Measurements from ENCODE around the gene FUBP3. TPM values are rescaled to one million over a fixed set of nuclear protein-coding genes. Genes with fewer than 3 reads are reported as not detected.

Gene FUBP3
- total RNA-seq, result 10 to 100 TPM; 25.4 to 47.6 TPM

GRCh38 chr9:130578865-130579737, at the start of gene FUBP3:
Gene FUBP3 (plus strand): TSS chr9:130579577. CDS start chr9:130579681, 104 bp downstream.
- peak within 1 kb of the TSS; percentile 91 for H3K27ac Mint-ChIP-seq
- no peaks in the 10 kb centered on the region for H3K27me3 Mint-ChIP-seq
- peak within 1 kb of the TSS; percentile 91 for H3K4me3 Mint-ChIP-seq
- H3K4me1 Mint-ChIP-seq, result peaks cover 20% of the 10 kb centered on the region
- no peaks in the 10 kb centered on the region for H3K9me3 Mint-ChIP-seq
- peaks cover 25% of the 10 kb centered on the region for H3K36me3 Mint-ChIP-seq (ENCODE audit: low read depth)
- ATAC-seq (replicated peaks), result peak; percentile 97

- Mint-ChIP-seq H3K27me3 (peaks cover 11% of the 10 kb centered on the region), H3K27ac (no peak overlapping the region), H3K4me3 (no peak overlapping the region), H3K36me3 (ENCODE audit: low read depth) (no peaks in the 10 kb centered on the region), H3K4me1 (peaks cover 2% of the 10 kb centered on the region), H3K9me3 (no peaks in the 10 kb centered on the region)
- no peak for ATAC-seq (replicated peaks)
Measured at GRCh38 chr9:130530938-130531337, 48.4 kb upstream of the FUBP3 start.

GRCh38 chr9:130531670-130532069, 47.7 kb upstream of the FUBP3 start:
- Mint-ChIP-seq H3K27me3 (peaks cover 15% of the 10 kb centered on the region), H3K9me3 (no peaks in the 10 kb centered on the region), H3K4me1 (peaks cover 4% of the 10 kb centered on the region), H3K27ac (no peak overlapping the region), H3K36me3 (ENCODE audit: low read depth) (no peaks in the 10 kb centered on the region), H3K4me3 (no peak overlapping the region)
- ATAC-seq (replicated peaks), result no peak

GRCh38 chr9:130532426-130533080, 46.8 kb upstream of the FUBP3 start:
- no peaks in the 10 kb centered on the region for H3K36me3 Mint-ChIP-seq (ENCODE audit: low read depth)
- peaks cover 19% of the 10 kb centered on the region for H3K27me3 Mint-ChIP-seq
- ATAC-seq (replicated peaks), result no peak
- H3K4me1 Mint-ChIP-seq, result peaks cover 5% of the 10 kb centered on the region
- H3K4me3 Mint-ChIP-seq, result no peak overlapping the region
- H3K9me3 Mint-ChIP-seq, result no peaks in the 10 kb centered on the region
- H3K27ac Mint-ChIP-seq, result no peak overlapping the region

GRCh38 chr9:130535818-130536521, 43.4 kb upstream of the FUBP3 start:
- peak overlapping the region; percentile 7 for H3K4me3 Mint-ChIP-seq
- ATAC-seq (replicated peaks), result no peak

GRCh38 chr9:130536701-130537107, 42.7 kb upstream of the FUBP3 start:
- Mint-ChIP-seq H3K4me3 (no peak overlapping the region), H3K27ac (no peak overlapping the region), H3K4me1 (peaks cover 10% of the 10 kb centered on the region), H3K36me3 (ENCODE audit: low read depth) (no peaks in the 10 kb centered on the region), H3K27me3 (peaks cover 49% of the 10 kb centered on the region), H3K9me3 (no peaks in the 10 kb centered on the region)
- ATAC-seq (replicated peaks), result no peak

More at GRCh38 chr9:130535818-130536521, 43.4 kb upstream of the FUBP3 start:
- Mint-ChIP-seq H3K4me1 (peaks cover 10% of the 10 kb centered on the region), H3K9me3 (no peaks in the 10 kb centered on the region), H3K27me3 (peaks cover 47% of the 10 kb centered on the region), H3K36me3 (ENCODE audit: low read depth) (no peaks in the 10 kb centered on the region), H3K27ac (no peak overlapping the region)

GRCh38 chr9:130537346-130538050, 41.9 kb upstream of the FUBP3 start:
- Mint-ChIP-seq H3K27ac (no peak overlapping the region), H3K4me3 (no peak overlapping the region), H3K4me1 (peaks cover 10% of the 10 kb centered on the region), H3K27me3 (peaks cover 50% of the 10 kb centered on the region), H3K9me3 (no peaks in the 10 kb centered on the region), H3K36me3 (ENCODE audit: low read depth) (no peaks in the 10 kb centered on the region)
- ATAC-seq (replicated peaks), result no peak

GRCh38 chr9:130539420-130540223, 39.8 kb upstream of the FUBP3 start:
- ATAC-seq (replicated peaks), result no peak
- H3K27ac Mint-ChIP-seq, result no peak overlapping the region
- H3K27me3 Mint-ChIP-seq, result peaks cover 52% of the 10 kb centered on the region
- peaks cover 10% of the 10 kb centered on the region for H3K4me1 Mint-ChIP-seq
- no peak overlapping the region for H3K4me3 Mint-ChIP-seq
- H3K36me3 Mint-ChIP-seq (ENCODE audit: low read depth), result no peaks in the 10 kb centered on the region
- no peaks in the 10 kb centered on the region for H3K9me3 Mint-ChIP-seq

- Mint-ChIP-seq H3K9me3 (no peaks in the 10 kb centered on the region), H3K4me3 (no peak overlapping the region), H3K27ac (no peak overlapping the region), H3K36me3 (ENCODE audit: low read depth) (no peaks in the 10 kb centered on the region), H3K27me3 (peaks cover 46% of the 10 kb centered on the region), H3K4me1 (peaks cover 6% of the 10 kb centered on the region)
- no peak for ATAC-seq (replicated peaks)
Measured at GRCh38 chr9:130541533-130541932, 37.8 kb upstream of the FUBP3 start.

GRCh38 chr9:130542038-130542437, 37.3 kb upstream of the FUBP3 start:
- Mint-ChIP-seq H3K4me3 (no peak overlapping the region), H3K9me3 (no peaks in the 10 kb centered on the region), H3K4me1 (peaks cover 6% of the 10 kb centered on the region), H3K36me3 (ENCODE audit: low read depth) (no peaks in the 10 kb centered on the region), H3K27ac (no peak overlapping the region), H3K27me3 (peaks cover 42% of the 10 kb centered on the region)
- ATAC-seq (replicated peaks), result no peak

- H3K27me3 Mint-ChIP-seq, result peaks cover 39% of the 10 kb centered on the region
- H3K27ac Mint-ChIP-seq, result no peak overlapping the region
- H3K9me3 Mint-ChIP-seq, result no peaks in the 10 kb centered on the region
- no peaks in the 10 kb centered on the region for H3K36me3 Mint-ChIP-seq (ENCODE audit: low read depth)
- H3K4me3 Mint-ChIP-seq, result no peak overlapping the region
- peaks cover 4% of the 10 kb centered on the region for H3K4me1 Mint-ChIP-seq
- no peak for ATAC-seq (replicated peaks)
Measured at GRCh38 chr9:130542457-130543228, 36.7 kb upstream of the FUBP3 start.

GRCh38 chr9:130543368-130543767, 36.0 kb upstream of the FUBP3 start:
- Mint-ChIP-seq H3K4me3 (no peak overlapping the region), H3K27ac (no peak overlapping the region), H3K4me1 (no peaks in the 10 kb centered on the region), H3K9me3 (no peaks in the 10 kb centered on the region), H3K36me3 (ENCODE audit: low read depth) (no peaks in the 10 kb centered on the region), H3K27me3 (peaks cover 32% of the 10 kb centered on the region)
- no peak for ATAC-seq (replicated peaks)

- no peaks in the 10 kb centered on the region for H3K9me3 Mint-ChIP-seq
- H3K4me1 Mint-ChIP-seq, result no peaks in the 10 kb centered on the region
- no peaks in the 10 kb centered on the region for H3K36me3 Mint-ChIP-seq (ENCODE audit: low read depth)
- no peak for ATAC-seq (replicated peaks)
- no peak overlapping the region for H3K4me3 Mint-ChIP-seq
- peaks cover 27% of the 10 kb centered on the region for H3K27me3 Mint-ChIP-seq
- H3K27ac Mint-ChIP-seq, result no peak overlapping the region
Measured at GRCh38 chr9:130543859-130544258, 35.5 kb upstream of the FUBP3 start.
